ENCODE measurements around the gene SLC22A7.

The SLC22A7 gene

DNA sequence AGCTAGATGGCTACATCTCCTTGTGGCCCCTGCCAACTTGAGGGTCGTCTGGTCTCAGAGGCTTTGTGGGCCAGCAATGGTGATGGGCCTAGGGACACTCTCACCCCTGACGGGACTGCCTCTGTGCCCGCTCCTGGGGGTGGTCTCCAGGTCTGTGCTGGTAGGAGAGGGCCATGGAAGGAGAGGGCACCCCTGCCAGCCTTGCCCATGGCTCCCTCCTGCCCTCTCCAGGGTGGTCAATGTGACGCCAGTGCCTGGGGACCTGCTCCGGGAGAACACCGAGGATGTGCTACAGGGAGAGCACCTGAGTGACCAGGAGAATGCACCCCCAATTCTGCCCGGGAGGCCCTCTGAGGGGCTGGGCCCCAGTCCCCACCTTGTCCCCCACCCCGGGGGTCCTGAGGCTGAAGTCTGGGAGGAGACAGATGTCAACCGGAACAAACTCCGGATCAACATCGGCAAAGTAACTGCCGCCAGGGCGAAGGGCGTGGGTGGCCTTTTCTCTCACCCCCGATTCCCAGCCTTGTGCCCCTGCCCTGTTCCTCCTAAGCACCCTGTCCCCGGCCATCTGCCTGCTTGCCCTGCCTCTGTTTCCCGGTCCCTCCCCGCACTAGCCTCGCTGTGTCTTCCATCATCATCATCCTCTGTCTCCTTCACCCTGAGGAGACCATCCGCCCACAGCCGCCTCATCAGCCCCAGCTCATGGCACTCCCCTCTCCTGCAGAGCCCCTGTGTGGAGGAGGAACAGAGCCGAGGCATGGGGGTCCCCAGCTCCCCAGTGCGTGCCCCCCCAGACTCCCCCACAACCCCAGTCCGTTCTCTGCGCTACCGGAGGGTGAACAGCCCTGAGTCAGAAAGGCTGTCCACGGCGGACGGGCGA is 39.0 kb upstream of the SLC22A7 start:
- Mint-ChIP-seq H3K9me3 (no peaks in the 10 kb centered on the region), H3K4me1 (peaks cover 10% of the 10 kb centered on the region), H3K4me3 (peak overlapping the region in 1 of 3 experiments; percentile 33), H3K36me3 (ENCODE audit: low read depth) (no peaks in the 10 kb centered on the region), H3K27me3 (ENCODE audit: low read depth) (peaks cover 13% of the 10 kb centered on the region), H3K27ac (no peak overlapping the region)
- TF ChIP-seq, protein P1, sequence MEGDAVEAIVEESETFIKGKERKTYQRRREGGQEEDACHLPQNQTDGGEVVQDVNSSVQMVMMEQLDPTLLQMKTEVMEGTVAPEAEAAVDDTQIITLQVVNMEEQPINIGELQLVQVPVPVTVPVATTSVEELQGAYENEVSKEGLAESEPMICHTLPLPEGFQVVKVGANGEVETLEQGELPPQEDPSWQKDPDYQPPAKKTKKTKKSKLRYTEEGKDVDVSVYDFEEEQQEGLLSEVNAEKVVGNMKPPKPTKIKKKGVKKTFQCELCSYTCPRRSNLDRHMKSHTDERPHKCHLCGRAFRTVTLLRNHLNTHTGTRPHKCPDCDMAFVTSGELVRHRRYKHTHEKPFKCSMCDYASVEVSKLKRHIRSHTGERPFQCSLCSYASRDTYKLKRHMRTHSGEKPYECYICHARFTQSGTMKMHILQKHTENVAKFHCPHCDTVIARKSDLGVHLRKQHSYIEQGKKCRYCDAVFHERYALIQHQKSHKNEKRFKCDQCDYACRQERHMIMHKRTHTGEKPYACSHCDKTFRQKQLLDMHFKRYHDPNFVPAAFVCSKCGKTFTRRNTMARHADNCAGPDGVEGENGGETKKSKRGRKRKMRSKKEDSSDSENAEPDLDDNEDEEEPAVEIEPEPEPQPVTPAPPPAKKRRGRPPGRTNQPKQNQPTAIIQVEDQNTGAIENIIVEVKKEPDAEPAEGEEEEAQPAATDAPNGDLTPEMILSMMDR (IDR thresholded peaks at IDR 0.05; ENCODE audit: unreplicated experiment in 3 of 3): no peak

DNA sequence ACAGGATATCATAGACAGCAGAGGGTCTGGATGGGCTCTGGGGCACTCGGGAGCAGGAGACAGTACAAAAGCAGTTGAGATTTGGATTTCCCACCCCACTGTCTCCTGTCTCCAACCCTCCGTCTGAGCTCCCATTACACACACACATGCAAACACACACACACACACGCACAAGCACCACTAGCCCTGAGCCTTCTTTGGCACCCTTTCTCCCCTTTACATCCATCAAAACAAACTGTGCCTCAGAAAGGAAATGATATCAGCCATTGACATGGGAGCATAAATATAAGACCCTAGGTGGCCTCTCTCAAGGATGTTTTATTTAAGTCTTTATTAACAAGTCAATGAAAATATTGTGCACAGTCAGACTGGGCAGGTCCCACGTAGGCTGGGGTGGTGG is 37.3 kb upstream of the SLC22A7 start:
- Mint-ChIP-seq H3K4me1 (peaks cover 10% of the 10 kb centered on the region), H3K36me3 (ENCODE audit: low read depth) (no peaks in the 10 kb centered on the region), H3K4me3 (no peak overlapping the region), H3K9me3 (no peaks in the 10 kb centered on the region), H3K27me3 (ENCODE audit: low read depth) (peaks cover 12% of the 10 kb centered on the region), H3K27ac (peak overlapping the region in 1 of 3 experiments; percentile 65)
- TF ChIP-seq, protein P1 (IDR thresholded peaks at IDR 0.05; ENCODE audit: unreplicated experiment in 3 of 3): no peak

DNA sequence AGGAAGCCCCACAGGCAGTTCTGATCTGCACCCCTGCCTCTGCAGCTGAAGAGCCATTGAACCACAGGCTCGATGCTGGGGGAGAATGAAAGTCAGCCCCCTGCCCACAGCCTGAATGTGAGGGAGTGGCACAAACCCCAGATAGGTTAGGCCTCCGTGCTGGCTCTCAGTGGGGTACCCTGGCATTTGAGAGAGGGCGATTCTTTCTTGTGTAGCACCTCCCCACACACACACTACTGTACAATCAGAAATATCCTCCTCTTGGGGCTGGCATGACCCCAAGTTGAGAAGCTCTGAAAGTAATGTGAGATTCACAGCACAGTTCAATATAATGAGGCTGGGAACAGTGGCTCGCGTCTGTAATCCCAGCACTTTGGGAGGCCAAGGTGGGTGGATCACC is 36.9 kb upstream of the SLC22A7 start:
- H3K4me1 Mint-ChIP-seq: peaks cover 10% of the 10 kb centered on the region
- TF ChIP-seq, protein P1 (IDR thresholded peaks at IDR 0.05; ENCODE audit: unreplicated experiment in 3 of 3): no peak
- peaks cover 16% of the 10 kb centered on the region for H3K27me3 Mint-ChIP-seq (ENCODE audit: low read depth)
- no peaks in the 10 kb centered on the region for H3K36me3 Mint-ChIP-seq (ENCODE audit: low read depth)
- no peak overlapping the region for H3K4me3 Mint-ChIP-seq
- peak overlapping the region in 1 of 3 experiments; percentile 65 for H3K27ac Mint-ChIP-seq
- no peaks in the 10 kb centered on the region for H3K9me3 Mint-ChIP-seq

DNA sequence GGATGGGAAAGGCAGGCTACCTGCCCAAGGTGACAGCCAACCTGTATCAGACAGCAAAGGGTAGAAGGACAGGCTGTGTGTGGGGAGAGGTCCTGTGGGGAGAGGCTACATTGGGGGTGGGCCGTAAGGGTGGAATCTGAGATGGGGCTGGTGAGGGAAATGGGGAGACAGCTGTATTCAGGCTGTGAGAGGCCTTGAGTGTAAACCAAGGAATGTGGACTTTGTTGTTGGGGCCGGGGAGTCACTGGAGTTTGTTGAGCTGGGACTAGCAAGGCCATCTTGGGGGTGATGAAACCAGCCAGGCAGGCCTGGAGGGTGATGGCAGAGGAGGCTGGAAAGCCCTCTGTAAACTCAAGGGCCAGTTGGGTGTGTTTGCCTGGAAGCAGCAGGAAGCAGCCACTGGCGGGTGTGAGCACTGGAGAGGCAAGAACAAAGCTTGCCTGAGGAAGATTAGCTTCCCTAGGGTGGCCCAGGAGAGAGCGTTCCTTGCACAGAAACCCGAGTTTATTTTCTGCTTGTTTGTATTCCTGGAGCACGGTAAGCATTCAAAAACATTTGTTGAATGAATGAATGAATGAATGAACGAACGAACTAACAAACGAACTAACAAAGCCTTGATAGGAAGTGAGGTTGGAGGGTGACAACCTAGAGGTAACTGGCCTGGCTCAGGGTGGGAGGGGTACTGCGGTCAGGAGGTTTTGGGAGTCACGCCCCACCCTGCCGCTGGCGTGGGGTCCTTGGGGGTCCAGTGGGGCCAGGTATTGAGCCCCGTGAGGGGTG is 35.9 kb upstream of the SLC22A7 start:
- Mint-ChIP-seq H3K27ac (peak overlapping the region in 1 of 3 experiments; percentile 60), H3K4me1 (peaks cover 15% of the 10 kb centered on the region), H3K36me3 (ENCODE audit: low read depth) (no peaks in the 10 kb centered on the region), H3K4me3 (no peak overlapping the region), H3K27me3 (ENCODE audit: low read depth) (peaks cover 16% of the 10 kb centered on the region), H3K9me3 (no peaks in the 10 kb centered on the region)
- TF ChIP-seq, protein P1 (IDR thresholded peaks at IDR 0.05; ENCODE audit: unreplicated experiment in 3 of 3): no peak

DNA sequence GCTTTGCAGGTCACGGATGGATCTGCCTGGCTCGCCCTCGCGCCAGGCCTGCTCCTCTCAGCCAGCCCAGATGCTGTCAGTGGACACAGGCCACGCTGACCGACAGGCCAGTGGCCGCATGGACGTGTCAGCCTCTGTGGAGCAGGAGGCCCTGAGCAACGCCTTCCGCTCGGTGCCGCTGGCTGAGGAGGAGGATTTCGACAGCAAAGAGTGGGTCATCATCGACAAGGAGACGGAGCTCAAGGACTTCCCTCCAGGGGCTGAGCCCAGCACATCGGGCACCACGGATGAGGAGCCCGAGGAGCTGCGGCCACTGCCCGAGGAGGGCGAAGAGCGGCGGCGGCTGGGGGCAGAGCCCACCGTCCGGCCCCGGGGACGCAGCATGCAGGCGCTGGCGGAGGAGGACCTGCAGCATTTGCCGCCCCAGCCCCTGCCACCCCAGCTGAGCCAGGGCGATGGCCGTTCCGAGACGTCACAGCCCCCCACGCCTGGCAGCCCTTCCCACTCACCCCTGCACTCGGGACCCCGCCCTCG is 35.2 kb upstream of the SLC22A7 start:
- Mint-ChIP-seq H3K4me1 (peaks cover 21% of the 10 kb centered on the region), H3K27ac (no peak overlapping the region), H3K27me3 (ENCODE audit: low read depth) (peaks cover 18% of the 10 kb centered on the region), H3K36me3 (ENCODE audit: low read depth) (no peaks in the 10 kb centered on the region), H3K9me3 (no peaks in the 10 kb centered on the region), H3K4me3 (no peak overlapping the region)
- TF ChIP-seq, protein P1 (IDR thresholded peaks at IDR 0.05; ENCODE audit: unreplicated experiment in 3 of 3): no peak

All from nephron (organoid).